Measurements from ENCODE around the gene GATD1. TPM values are rescaled to one million over a fixed set of nuclear protein-coding genes. Genes with fewer than 3 reads are reported as not detected.

The GATD1 gene
- total RNA-seq, 1 donor from 2014 or later: 51.9 TPM

- peaks cover 16% of the 10 kb centered on the region for H3K4me1 ChIP-seq (ENCODE audit: insufficient read depth, low read length)
- Mint-ChIP-seq H3K27me3 (ENCODE audit: low read depth, unreplicated experiment) (no peaks in the 10 kb centered on the region), H3K36me3 (ENCODE audit: low read depth, unreplicated experiment) (peaks cover 2% of the 10 kb centered on the region), H3K27ac (ENCODE audit: unreplicated experiment) (no peak overlapping the region), H3K4me1 (ENCODE audit: low read depth, unreplicated experiment) (no peaks in the 10 kb centered on the region), H3K4me3 (ENCODE audit: unreplicated experiment) (no peak overlapping the region), H3K9me3 (ENCODE audit: unreplicated experiment) (no peaks in the 10 kb centered on the region)
- no peaks in the 10 kb centered on the region for H3K36me3 ChIP-seq (ENCODE audit: insufficient read depth, low read length)
- DNase-seq (ENCODE audit: low read depth) (no peak), FAIRE-seq (no peak)
- H3K27ac ChIP-seq (ENCODE audit: low read depth, low read length): no peak overlapping the region
- no peak for TF ChIP-seq EZH2 (IDR thresholded peaks at IDR 0.05; ENCODE audit: insufficient read depth, low read length)
- no peak for TF ChIP-seq CTCF (IDR thresholded peaks at IDR 0.05; ENCODE audit: insufficient read depth, low read depth, low read length)
- H3K27me3 ChIP-seq (ENCODE audit: insufficient read depth, low read length): no peaks in the 10 kb centered on the region
- peak overlapping the region; percentile 96 for H3K4me2 ChIP-seq (ENCODE audit: low read length)
- H3K4me3 ChIP-seq (ENCODE audit: insufficient read depth, low read depth, low read length): no peak overlapping the region
- H3K9me3 ChIP-seq (ENCODE audit: insufficient read depth, low read depth, low read length): no peaks in the 10 kb centered on the region
- peak overlapping the region; percentile 72 for H3K9ac ChIP-seq (ENCODE audit: low read length)
- no peak overlapping the region for H2AFZ ChIP-seq (ENCODE audit: low read depth, low read length)
- peaks cover 4% of the 10 kb centered on the region for H3K79me2 ChIP-seq (ENCODE audit: insufficient read depth, low read length)
- H4K20me1 ChIP-seq (ENCODE audit: insufficient read depth, low read length): peaks cover 54% of the 10 kb centered on the region
Observed at GRCh38 chr11:794766-795633, 17.7 kb upstream of the GATD1 start.

DNA sequence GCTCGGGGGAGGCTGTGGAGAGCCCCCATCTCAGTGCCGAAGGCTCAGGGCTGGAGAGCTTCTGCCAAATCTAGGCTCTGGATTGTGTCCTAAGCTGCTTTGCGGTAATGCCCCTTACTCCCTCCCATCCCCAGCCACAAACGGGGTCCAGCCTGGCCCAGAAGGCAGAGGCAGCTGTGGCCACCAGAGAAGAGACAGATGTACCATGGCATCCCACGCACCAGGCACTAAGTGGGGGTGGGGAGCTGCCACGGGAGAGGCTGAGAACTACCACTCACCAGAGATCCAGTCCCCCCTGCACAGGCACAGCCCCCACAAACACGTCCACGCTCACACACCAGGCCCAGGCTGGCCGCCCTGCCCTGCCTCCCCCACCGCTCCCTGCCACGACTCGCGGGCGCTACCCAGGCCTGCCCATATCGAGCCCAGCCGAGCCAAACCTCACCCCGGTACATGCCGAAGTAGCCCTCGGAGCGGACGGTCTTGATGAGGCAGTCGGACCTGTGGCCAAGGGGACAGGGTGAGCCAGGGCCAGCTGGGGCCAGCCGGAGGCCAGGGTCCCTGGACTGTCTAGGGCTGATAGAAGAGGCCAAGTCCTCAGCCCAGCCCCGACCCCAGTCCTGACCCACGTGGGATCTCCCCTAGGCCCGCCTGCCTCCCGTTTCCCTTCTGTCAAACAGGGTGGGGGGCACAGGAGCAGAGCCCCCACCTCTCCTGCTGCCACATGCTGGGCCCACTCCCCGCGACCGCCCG lies 16.9 kb upstream of the GATD1 start:
- Histone ChIP-seq H3K9me3 (ENCODE audit: insufficient read depth, low read depth, low read length) (no peaks in the 10 kb centered on the region), H3K27me3 (ENCODE audit: insufficient read depth, low read length) (no peaks in the 10 kb centered on the region), H2AFZ (ENCODE audit: low read depth, low read length) (no peak overlapping the region), H3K4me3 (ENCODE audit: insufficient read depth, low read depth, low read length) (no peak overlapping the region), H3K36me3 (ENCODE audit: insufficient read depth, low read length) (no peaks in the 10 kb centered on the region), H3K27ac (ENCODE audit: low read depth, low read length) (no peak overlapping the region), H4K20me1 (ENCODE audit: insufficient read depth, low read length) (peaks cover 50% of the 10 kb centered on the region), H3K9ac (ENCODE audit: low read length) (no peak overlapping the region), H3K4me2 (ENCODE audit: low read length) (no peak overlapping the region), H3K4me1 (ENCODE audit: insufficient read depth, low read length) (peaks cover 16% of the 10 kb centered on the region), H3K79me2 (ENCODE audit: insufficient read depth, low read length) (peaks cover 4% of the 10 kb centered on the region)
- Mint-ChIP-seq H3K9me3 (ENCODE audit: unreplicated experiment) (no peaks in the 10 kb centered on the region), H3K27ac (ENCODE audit: unreplicated experiment) (no peak overlapping the region), H3K4me3 (ENCODE audit: unreplicated experiment) (no peak overlapping the region), H3K36me3 (ENCODE audit: low read depth, unreplicated experiment) (peaks cover 2% of the 10 kb centered on the region), H3K27me3 (ENCODE audit: low read depth, unreplicated experiment) (no peaks in the 10 kb centered on the region), H3K4me1 (ENCODE audit: low read depth, unreplicated experiment) (no peaks in the 10 kb centered on the region)
- DNase-seq (ENCODE audit: low read depth) (no peak), FAIRE-seq (no peak)
- TF ChIP-seq EZH2 (IDR thresholded peaks at IDR 0.05; ENCODE audit: insufficient read depth, low read length): no peak
- TF ChIP-seq CTCF (IDR thresholded peaks at IDR 0.05; ENCODE audit: insufficient read depth, low read depth, low read length): no peak
